Left lung (tissue), 10 donors: ENCODE results near the gene PHACTR3. TPM values are rescaled to one million over a fixed set of nuclear protein-coding genes. Genes with fewer than 3 reads are reported as not detected.
"Not testable (repeated sequence)": the region's sequence is repeated elsewhere in the genome, so short reads cannot be mapped to it uniquely, and the experiment has no call there.

Experiments
- ATAC-seq: fragments of 200-7000 bp; cut with Tn5 transposase; one replicate; pipeline ENCODE4 v1.9.1; 2020; ENCODE audit warnings: moderate library complexity
- DNase-seq, 4 donors: peaks; one replicate each; pipeline ENCODE4 v3.0.0-alpha.2; 2013 to 2020
- H3K27ac ChIP-seq, 2 donors: fragments of 200-600 bp; sonication (generic) in 1 of 2; one replicate each; pipeline versions ENCODE4 v1.5.0 to v1.8.0; 2020 to 2021
- H3K27me3 ChIP-seq, 2 donors: fragments of 200-600 bp; sonication (generic) in 1 of 2; one replicate each; pipeline versions ENCODE4 v1.5.0 to v1.8.0; 2020 to 2021
- H3K36me3 ChIP-seq, 2 donors: fragments of 200-600 bp; sonication (generic) in 1 of 2; one replicate each; pipeline versions ENCODE4 v1.5.0 to v1.8.0; 2020 to 2021
- H3K4me1 ChIP-seq, 2 donors: fragments of 200-600 bp; one replicate each; pipeline ENCODE4 v1.8.0; 2021
- H3K4me3 ChIP-seq, 2 donors: fragments of 200-600 bp; sonication (generic) in 1 of 2; one replicate each; pipeline versions ENCODE4 v1.5.0 to v1.8.0; 2020 to 2021; ENCODE audit warnings: mild to moderate bottlenecking in 1 of 2
- H3K9me3 ChIP-seq, 2 donors: fragments of 200-600 bp; sonication (generic) in 1 of 2; one replicate each; pipeline versions ENCODE4 v1.5.0 to v1.8.0; 2020 to 2021
- CTCF ChIP-seq, 2 donors: fragments of 200-600 bp; sonication (generic) in 1 of 2; IDR thresholded peaks; one replicate each; pipeline versions ENCODE4 v1.5.0 to v1.8.0; 2021; ENCODE audit warnings: antibody characterized with exemption in 2 of 2
- intact Hi-C, 2 donors: fragments of 100-400 bp; cut with DNase I; formaldehyde crosslinking; loops; one replicate each; pipeline versions ENCODE4 v1.11.2 to v1.14.2; 2022
- polyA plus RNA-seq, 6 donors: library from polyadenylated mRNA; unstranded; fragments of 120-200 nt; gene quantifications; one replicate each; pipeline ENCODE4 v1.2.1, GENCODE V29; 2013; ENCODE audit not compliant: insufficient read length in 6 of 6
- total RNA-seq, 2 donors: library from RNA; stranded (reverse); fragmentation: NEBNext Ultra II Directional; extraction: Animal tissue kit (Norgen Biotek cat#: 25700); gene quantifications; one replicate each; pipeline ENCODE4 v1.2.1, GENCODE V29; 2021
- donor health status: DM: no; HTN: yes; CAD: no.
- donor health status: DM: no; HTN: no; CAD: no.

PHACTR3 gene
- total and polyA plus RNA-seq, 8 donors: 3.5 to 14.5 (median 4.4) TPM

- Histone ChIP-seq H3K4me3 (no peak overlapping the region), H3K27ac (no peak overlapping the region), H3K9me3 (no peaks in the 10 kb centered on the region), H3K4me1 (no peaks in the 10 kb centered on the region), H3K36me3 (no peaks in the 10 kb centered on the region), H3K27me3 (peaks cover 0 to 56% of the 10 kb centered on the region in 2 donors)
- intact Hi-C loops: no loop called here
- no peak for DNase-seq
- no peak for ATAC-seq
- TF ChIP-seq CTCF (IDR thresholded peaks at IDR 0.05): no peak
Observed at GRCh38 chr20:59614714-59615113, 10.4 kb downstream of the PHACTR3 start.

- H3K4me1 ChIP-seq: no peaks in the 10 kb centered on the region
- H3K27me3 ChIP-seq: peaks cover 0 to 56% of the 10 kb centered on the region in 2 donors
- H3K36me3 ChIP-seq: no peaks in the 10 kb centered on the region
- H3K4me3 ChIP-seq: no peak overlapping the region
- ATAC-seq (no peak), DNase-seq (no peak)
- intact Hi-C loops: no loop called here
- no peak overlapping the region for H3K27ac ChIP-seq
- no peaks in the 10 kb centered on the region for H3K9me3 ChIP-seq
- no peak for TF ChIP-seq CTCF (IDR thresholded peaks at IDR 0.05)
Observed at GRCh38 chr20:59616306-59616705, 12.0 kb downstream of the PHACTR3 start.

GRCh38 chr20:59617221-59617620 is 12.9 kb downstream of the PHACTR3 start:
- Histone ChIP-seq H3K4me3 (no peak overlapping the region), H3K36me3 (no peaks in the 10 kb centered on the region)
- no peak for TF ChIP-seq CTCF (IDR thresholded peaks at IDR 0.05)

GRCh38 chr20:59618131-59618530 is 13.8 kb downstream of the PHACTR3 start:
- Histone ChIP-seq H3K4me3 (no peak overlapping the region), H3K27me3 (peaks cover 0 to 69% of the 10 kb centered on the region in 2 donors), H3K27ac (no peak overlapping the region), H3K4me1 (no peaks in the 10 kb centered on the region), H3K9me3 (no peaks in the 10 kb centered on the region), H3K36me3 (no peaks in the 10 kb centered on the region)
- no peak for TF ChIP-seq CTCF (IDR thresholded peaks at IDR 0.05)
- ATAC-seq: no peak
- intact Hi-C loops: no loop called here
- no peak for DNase-seq

More at GRCh38 chr20:59617221-59617620, 12.9 kb downstream of the PHACTR3 start:
- Histone ChIP-seq H3K27me3 (peaks cover 0 to 62% of the 10 kb centered on the region in 2 donors), H3K27ac (no peak overlapping the region), H3K9me3 (no peaks in the 10 kb centered on the region), H3K4me1 (no peaks in the 10 kb centered on the region)
- DNase-seq: no peak
- no peak for ATAC-seq
- intact Hi-C loops: no loop called here

- H3K9me3 ChIP-seq, H3K27ac ChIP-seq, H3K4me3 ChIP-seq, DNase-seq, ATAC-seq, H3K36me3 ChIP-seq, H3K4me1 ChIP-seq, intact Hi-C loops: not testable (repeated sequence)
- peaks cover 0 to 73% of the 10 kb centered on the region in 2 donors for H3K27me3 ChIP-seq
Observed at GRCh38 chr20:59618585-59618984, 14.2 kb downstream of the PHACTR3 start.

GRCh38 chr20:59620860-59621505 is 16.6 kb downstream of the PHACTR3 start:
- intact Hi-C loops: no loop called here
- TF ChIP-seq CTCF (IDR thresholded peaks at IDR 0.05): no peak
- H3K4me3 ChIP-seq: no peak overlapping the region
- H3K27me3 ChIP-seq: peaks cover 0 to 93% of the 10 kb centered on the region in 2 donors
- no peaks in the 10 kb centered on the region for H3K36me3 ChIP-seq
- H3K4me1 ChIP-seq: no peaks in the 10 kb centered on the region
- ATAC-seq (no peak), DNase-seq (no peak)
- H3K9me3 ChIP-seq: no peaks in the 10 kb centered on the region
- H3K27ac ChIP-seq: no peak overlapping the region
